ENCODE measurements around the gene LRRC10B. TPM values are rescaled to one million over a fixed set of nuclear protein-coding genes. Genes with fewer than 3 reads are reported as not detected.

Gene LRRC10B
- total RNA-seq, 2 experiments from 2014 or later = not detected

DNA sequence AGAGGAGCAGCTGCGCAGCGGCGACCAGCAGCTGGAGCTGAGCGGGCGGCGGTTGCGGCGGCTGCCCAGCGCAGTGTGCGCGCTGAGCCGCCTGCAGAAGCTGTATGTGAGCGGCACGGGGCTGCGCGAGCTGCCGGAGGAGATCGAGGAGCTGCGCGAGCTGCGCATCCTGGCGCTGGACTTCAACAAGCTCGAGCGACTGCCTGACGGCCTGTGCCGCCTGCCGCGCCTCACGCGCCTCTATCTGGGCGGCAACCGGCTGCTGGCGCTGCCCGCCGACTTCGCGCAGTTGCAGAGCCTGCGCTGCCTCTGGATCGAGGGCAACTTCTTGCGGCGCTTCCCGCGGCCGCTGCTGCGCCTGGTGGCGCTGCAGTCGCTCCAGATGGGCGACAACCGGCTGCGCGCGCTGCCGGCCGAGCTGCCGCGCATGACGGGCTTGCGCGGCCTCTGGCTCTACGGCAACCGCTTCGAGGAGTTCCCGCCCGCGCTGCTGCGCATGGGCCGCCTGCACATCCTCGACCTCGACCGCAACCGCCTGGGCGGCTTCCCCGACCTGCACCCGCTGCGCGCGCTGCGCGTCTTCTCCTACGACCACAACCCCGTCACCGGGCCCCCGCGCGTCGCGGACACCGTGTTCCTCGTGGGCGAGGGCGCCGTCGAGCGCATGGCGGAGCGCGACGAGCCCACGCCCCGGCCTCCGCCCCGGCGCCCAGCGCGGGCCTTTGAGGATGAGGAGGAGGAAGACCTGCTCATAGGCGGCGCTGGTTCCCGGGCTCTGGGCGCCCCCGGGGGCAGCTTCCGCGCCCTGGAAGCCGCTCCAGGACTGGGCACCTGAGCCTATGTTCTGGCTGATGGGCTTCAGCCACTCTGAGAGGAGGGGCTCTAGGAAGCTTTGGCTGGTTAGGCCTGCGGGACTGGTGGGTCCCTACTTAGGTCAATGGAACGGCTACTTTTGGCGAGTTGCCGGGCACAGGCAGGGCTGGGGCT lies 787 bp downstream of the LRRC10B start:
- Histone ChIP-seq H3K4me1 (ENCODE audit: insufficient read depth, low read length) (peaks cover 18% of the 10 kb centered on the region), H3K9me3 (ENCODE audit: control insufficient read depth in 1 of 2, insufficient read depth in 1 of 2, low read length in 2 of 2) (peaks cover 0 to 14% of the 10 kb centered on the region in 2 experiments), H3K27ac (ENCODE audit: low read depth in 1 of 2, low read length in 2 of 2) (no peak overlapping the region), H3K36me3 (ENCODE audit: insufficient read depth, low read length) (no peaks in the 10 kb centered on the region), H3K4me3 (ENCODE audit: low read length) (no peak overlapping the region), H3K27me3 (ENCODE audit: control insufficient read depth in 1 of 2, insufficient read depth in 2 of 2, low read length in 2 of 2) (peaks cover 49 to 54% of the 10 kb centered on the region in 2 experiments)
- intact Hi-C loops (cut with DNase I, micrococcal nuclease) = no loop called here
- Mint-ChIP-seq H3K27ac (no peak overlapping the region), H3K4me1 (ENCODE audit: low read depth) (peaks cover 7% of the 10 kb centered on the region), H3K9me3 (no peaks in the 10 kb centered on the region), H3K36me3 (ENCODE audit: low read depth) (no peaks in the 10 kb centered on the region), H3K27me3 (peaks cover 59% of the 10 kb centered on the region), H3K4me3 (peak overlapping the region; percentile 30)
- DNase-seq (peak; percentile 13 to 84 (median 39)), ATAC-seq (ENCODE audit: poor library complexity) (peak; percentile 83)
- TF ChIP-seq, protein P1, sequence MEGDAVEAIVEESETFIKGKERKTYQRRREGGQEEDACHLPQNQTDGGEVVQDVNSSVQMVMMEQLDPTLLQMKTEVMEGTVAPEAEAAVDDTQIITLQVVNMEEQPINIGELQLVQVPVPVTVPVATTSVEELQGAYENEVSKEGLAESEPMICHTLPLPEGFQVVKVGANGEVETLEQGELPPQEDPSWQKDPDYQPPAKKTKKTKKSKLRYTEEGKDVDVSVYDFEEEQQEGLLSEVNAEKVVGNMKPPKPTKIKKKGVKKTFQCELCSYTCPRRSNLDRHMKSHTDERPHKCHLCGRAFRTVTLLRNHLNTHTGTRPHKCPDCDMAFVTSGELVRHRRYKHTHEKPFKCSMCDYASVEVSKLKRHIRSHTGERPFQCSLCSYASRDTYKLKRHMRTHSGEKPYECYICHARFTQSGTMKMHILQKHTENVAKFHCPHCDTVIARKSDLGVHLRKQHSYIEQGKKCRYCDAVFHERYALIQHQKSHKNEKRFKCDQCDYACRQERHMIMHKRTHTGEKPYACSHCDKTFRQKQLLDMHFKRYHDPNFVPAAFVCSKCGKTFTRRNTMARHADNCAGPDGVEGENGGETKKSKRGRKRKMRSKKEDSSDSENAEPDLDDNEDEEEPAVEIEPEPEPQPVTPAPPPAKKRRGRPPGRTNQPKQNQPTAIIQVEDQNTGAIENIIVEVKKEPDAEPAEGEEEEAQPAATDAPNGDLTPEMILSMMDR (IDR thresholded peaks at IDR 0.05) = no peak
- ChIA-PET POLR2A (no interaction called here), CTCF (interaction anchor here (0.7 to 1.3 kb wide), 2 partner anchors 27 to 74 kb away, joined by 3 to 5 read pairs; no protein-coding TSS in a partner anchor)

DNA sequence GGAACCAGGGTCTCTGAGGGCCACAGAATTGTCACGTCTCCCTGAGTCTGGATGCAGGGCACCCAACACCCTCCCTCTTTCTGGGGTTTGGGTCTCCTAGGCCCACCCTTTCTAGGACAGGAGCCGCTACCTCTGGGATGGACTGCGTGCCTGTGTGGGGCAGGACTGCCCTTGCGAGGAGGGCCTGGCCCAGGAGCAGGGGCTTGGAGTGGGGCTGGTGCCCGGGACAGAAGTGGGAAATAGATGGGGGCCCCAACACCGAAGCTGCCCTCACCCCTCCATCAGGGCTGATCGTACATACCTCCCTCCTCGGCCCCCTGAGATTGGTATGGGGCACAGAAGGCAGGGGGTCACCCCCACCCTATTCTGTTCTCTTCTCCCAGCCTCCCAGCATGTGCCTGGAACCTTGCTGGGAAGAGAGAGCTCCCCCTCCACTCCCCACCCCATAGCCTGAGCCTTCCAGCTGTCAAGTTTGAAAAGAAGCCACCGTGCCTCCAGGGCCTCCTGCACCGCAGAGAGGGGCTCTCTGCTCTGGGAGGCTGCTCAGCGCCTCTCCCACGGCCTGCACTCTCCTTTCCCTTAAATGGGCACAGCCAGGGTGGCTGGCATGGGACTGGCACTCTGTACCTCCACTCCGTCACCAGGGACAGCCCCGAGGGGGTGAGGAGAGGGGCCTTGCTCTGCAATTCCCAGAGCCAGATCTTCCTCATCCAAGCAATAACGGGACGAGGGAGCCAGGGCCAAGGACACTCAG lies 1.8 kb downstream of the LRRC10B start:
- Mint-ChIP-seq H3K27me3 (peaks cover 52% of the 10 kb centered on the region), H3K4me3 (peak overlapping the region; percentile 30), H3K36me3 (ENCODE audit: low read depth) (no peaks in the 10 kb centered on the region), H3K27ac (no peak overlapping the region), H3K4me1 (ENCODE audit: low read depth) (peaks cover 7% of the 10 kb centered on the region), H3K9me3 (no peaks in the 10 kb centered on the region)
- Histone ChIP-seq H3K27ac (ENCODE audit: low read depth in 1 of 2, low read length in 2 of 2) (no peak overlapping the region), H3K4me1 (ENCODE audit: insufficient read depth, low read length) (peaks cover 18% of the 10 kb centered on the region), H3K4me3 (ENCODE audit: low read length) (no peak overlapping the region), H3K36me3 (ENCODE audit: insufficient read depth, low read length) (no peaks in the 10 kb centered on the region), H3K27me3 (ENCODE audit: control insufficient read depth in 1 of 2, insufficient read depth in 2 of 2, low read length in 2 of 2) (peaks cover 44 to 50% of the 10 kb centered on the region in 2 experiments), H3K9me3 (ENCODE audit: control insufficient read depth in 1 of 2, insufficient read depth in 1 of 2, low read length in 2 of 2) (peaks cover 0 to 14% of the 10 kb centered on the region in 2 experiments)
- ATAC-seq (ENCODE audit: poor library complexity) = no peak
- ChIA-PET POLR2A (no interaction called here), CTCF (interaction anchor here (1.3 kb wide), 1 partner anchor 75 kb away, joined by 5 read pairs; no protein-coding TSS in a partner anchor)
- intact Hi-C loops (cut with DNase I, micrococcal nuclease) = no loop called here
- TF ChIP-seq, protein P1 (IDR thresholded peaks at IDR 0.05) = no peak
- no peak for DNase-seq

DNA sequence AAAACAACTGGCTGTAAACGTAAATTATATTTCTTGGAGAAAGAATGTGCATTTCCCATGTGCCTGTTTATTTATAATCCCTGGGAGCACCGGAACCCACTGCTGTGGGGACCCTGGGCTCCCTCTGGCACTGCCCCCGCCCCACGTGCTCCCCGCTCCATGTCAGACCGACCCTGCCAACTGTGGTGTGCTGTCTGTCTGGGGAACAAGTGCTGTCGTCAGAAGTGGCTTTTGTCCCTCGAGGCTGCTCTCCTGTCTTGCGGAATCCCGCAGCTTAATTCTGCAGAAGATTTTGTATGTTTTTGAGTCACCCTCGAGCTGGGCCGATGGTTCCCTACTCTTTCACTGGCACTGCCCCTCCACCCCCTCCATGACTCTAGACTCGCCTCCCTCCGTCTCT lies 2.4 kb downstream of the LRRC10B start:
- H3K27ac Mint-ChIP-seq = no peak overlapping the region
- ATAC-seq (ENCODE audit: poor library complexity) = no peak
- H3K9me3 ChIP-seq (ENCODE audit: control insufficient read depth in 1 of 2, insufficient read depth in 1 of 2, low read length in 2 of 2) = peaks cover 0 to 13% of the 10 kb centered on the region in 2 experiments
- CTCF ChIA-PET = no interaction called here
- no peaks in the 10 kb centered on the region for H3K9me3 Mint-ChIP-seq
- no peak for DNase-seq
- H3K27me3 ChIP-seq (ENCODE audit: control insufficient read depth in 1 of 2, insufficient read depth in 2 of 2, low read length in 2 of 2) = peaks cover 39 to 44% of the 10 kb centered on the region in 2 experiments
- peaks cover 7% of the 10 kb centered on the region for H3K4me1 Mint-ChIP-seq (ENCODE audit: low read depth)
- peaks cover 52% of the 10 kb centered on the region for H3K27me3 Mint-ChIP-seq
- no peak overlapping the region for H3K4me3 ChIP-seq (ENCODE audit: low read length)
- peaks cover 18% of the 10 kb centered on the region for H3K4me1 ChIP-seq (ENCODE audit: insufficient read depth, low read length)
- H3K27ac ChIP-seq (ENCODE audit: low read depth in 1 of 2, low read length in 2 of 2) = no peak overlapping the region
- TF ChIP-seq, protein P1 (IDR thresholded peaks at IDR 0.05) = no peak
- H3K36me3 Mint-ChIP-seq (ENCODE audit: low read depth) = no peaks in the 10 kb centered on the region
- intact Hi-C loops (cut with DNase I, micrococcal nuclease) = no loop called here
- peak overlapping the region; percentile 20 for H3K4me3 Mint-ChIP-seq
- POLR2A ChIA-PET = no interaction called here
- no peaks in the 10 kb centered on the region for H3K36me3 ChIP-seq (ENCODE audit: insufficient read depth, low read length)

All from CD4-positive, alpha-beta T cell (primary cell).